Right lobe of liver (tissue), 4 donors: ENCODE results near the gene PCCA.

Experiments used
- POLR2A ChIP-seq: fragments of 450-650 bp; IDR thresholded peaks from one replicate; pipeline ENCODE4 v1.6.1; 2017; ENCODE audit warnings: antibody characterized with exemption, mild to moderate bottlenecking
- TF ChIP-seq, protein P1 (sequence below), 4 donors: fragments of 200-600 bp in 3 of 4; fragments of 450-650 bp in 1 of 4; IDR thresholded peaks; one replicate each; pipeline versions ENCODE4 v1.5.1 to v1.8.0; 2016 to 2022; ENCODE audit warnings: antibody characterized with exemption in 4 of 4, mild to moderate bottlenecking in 2 of 4
- donor health status: DM: no; HTN: no; CAD: no.
- donor health status: DM: no; HTN: no; CAD: no.
- donor health status: DM: no; HTN: yes; CAD: no.

- TF ChIP-seq, protein P1, sequence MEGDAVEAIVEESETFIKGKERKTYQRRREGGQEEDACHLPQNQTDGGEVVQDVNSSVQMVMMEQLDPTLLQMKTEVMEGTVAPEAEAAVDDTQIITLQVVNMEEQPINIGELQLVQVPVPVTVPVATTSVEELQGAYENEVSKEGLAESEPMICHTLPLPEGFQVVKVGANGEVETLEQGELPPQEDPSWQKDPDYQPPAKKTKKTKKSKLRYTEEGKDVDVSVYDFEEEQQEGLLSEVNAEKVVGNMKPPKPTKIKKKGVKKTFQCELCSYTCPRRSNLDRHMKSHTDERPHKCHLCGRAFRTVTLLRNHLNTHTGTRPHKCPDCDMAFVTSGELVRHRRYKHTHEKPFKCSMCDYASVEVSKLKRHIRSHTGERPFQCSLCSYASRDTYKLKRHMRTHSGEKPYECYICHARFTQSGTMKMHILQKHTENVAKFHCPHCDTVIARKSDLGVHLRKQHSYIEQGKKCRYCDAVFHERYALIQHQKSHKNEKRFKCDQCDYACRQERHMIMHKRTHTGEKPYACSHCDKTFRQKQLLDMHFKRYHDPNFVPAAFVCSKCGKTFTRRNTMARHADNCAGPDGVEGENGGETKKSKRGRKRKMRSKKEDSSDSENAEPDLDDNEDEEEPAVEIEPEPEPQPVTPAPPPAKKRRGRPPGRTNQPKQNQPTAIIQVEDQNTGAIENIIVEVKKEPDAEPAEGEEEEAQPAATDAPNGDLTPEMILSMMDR (IDR thresholded peaks at IDR 0.05) = no peak
- TF ChIP-seq POLR2A = no peak
Observed at GRCh38 chr13:100502446-100502845, 413.6 kb downstream of the PCCA start.
